GM23248 (cell line): Measurements from ENCODE around the gene RIGI.

Experiments
- EZH2 ChIP-seq: fragments of 200-600 bp; sonication (generic); IDR thresholded peaks from 2 replicates; pipeline ENCODE4 v1.6.1; 2018; ENCODE audit warnings: antibody characterized with exemption, mild to moderate bottlenecking; ENCODE audit not compliant: insufficient read depth, poor library complexity, severe bottlenecking
- EZH2phosphoT487 ChIP-seq: fragments of 200-600 bp; sonication (generic); IDR thresholded peaks from 2 replicates; pipeline ENCODE4 v1.6.1; 2018; ENCODE audit warnings: antibody characterized with exemption, moderate library complexity, mild to moderate bottlenecking, low read depth; ENCODE audit not compliant: insufficient read depth

GRCh38 chr9:32543047-32543446, 17.1 kb upstream of the RIGI start:
- no peak for TF ChIP-seq EZH2
- TF ChIP-seq EZH2phosphoT487 = no peak
